ENCODE measurements around the gene SMYD3.
A peak's percentile ranks its signal among the peaks of the same experiment; 100 is the strongest.

Gene SMYD3

DNA sequence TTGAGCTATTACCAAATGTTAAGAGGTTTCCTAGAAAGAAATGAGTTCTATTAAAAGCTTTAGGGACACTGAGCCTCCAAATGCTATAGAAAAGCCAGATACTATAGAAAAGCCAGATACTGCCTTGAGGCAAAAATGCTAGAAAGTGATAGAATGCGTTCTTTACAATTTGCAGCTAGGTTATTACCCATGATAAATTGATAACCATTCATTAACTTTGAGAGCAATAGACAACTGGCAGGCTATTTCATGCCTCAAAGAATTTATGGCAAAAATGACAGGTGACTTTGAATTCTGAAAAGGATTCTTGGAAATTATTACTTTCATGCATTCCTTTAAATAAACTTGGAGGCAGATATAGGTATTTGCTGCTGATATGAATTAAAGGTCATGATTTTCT is 51.6 kb downstream of the SMYD3 start:
- no peak for DNase-seq (ENCODE audit: low read depth)
- TF ChIP-seq, protein P1, sequence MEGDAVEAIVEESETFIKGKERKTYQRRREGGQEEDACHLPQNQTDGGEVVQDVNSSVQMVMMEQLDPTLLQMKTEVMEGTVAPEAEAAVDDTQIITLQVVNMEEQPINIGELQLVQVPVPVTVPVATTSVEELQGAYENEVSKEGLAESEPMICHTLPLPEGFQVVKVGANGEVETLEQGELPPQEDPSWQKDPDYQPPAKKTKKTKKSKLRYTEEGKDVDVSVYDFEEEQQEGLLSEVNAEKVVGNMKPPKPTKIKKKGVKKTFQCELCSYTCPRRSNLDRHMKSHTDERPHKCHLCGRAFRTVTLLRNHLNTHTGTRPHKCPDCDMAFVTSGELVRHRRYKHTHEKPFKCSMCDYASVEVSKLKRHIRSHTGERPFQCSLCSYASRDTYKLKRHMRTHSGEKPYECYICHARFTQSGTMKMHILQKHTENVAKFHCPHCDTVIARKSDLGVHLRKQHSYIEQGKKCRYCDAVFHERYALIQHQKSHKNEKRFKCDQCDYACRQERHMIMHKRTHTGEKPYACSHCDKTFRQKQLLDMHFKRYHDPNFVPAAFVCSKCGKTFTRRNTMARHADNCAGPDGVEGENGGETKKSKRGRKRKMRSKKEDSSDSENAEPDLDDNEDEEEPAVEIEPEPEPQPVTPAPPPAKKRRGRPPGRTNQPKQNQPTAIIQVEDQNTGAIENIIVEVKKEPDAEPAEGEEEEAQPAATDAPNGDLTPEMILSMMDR (conservative IDR thresholded peaks at IDR 0.05; ENCODE audit: low read depth, low read length), result no peak
- H3K4me3 ChIP-seq (ENCODE audit: low read length), result no peak overlapping the region

DNA sequence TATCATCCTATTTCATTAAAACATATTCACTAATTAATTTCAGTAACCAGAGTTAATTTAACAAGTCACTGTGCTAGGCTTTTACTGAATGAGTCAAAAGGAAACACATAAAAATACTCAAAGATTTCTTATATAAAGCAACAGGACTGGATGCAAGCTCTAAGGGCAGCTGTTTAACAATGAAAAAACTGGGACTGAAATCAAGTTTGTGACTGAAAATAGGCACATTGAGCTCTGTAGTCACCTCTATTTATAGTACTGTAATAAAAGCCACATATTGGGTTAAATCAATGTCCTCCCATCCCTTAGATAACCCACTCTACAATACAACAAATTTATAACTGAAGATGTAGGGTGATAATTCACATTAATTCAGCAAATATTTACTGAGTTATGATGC is 52.4 kb downstream of the SMYD3 start:
- no peak for DNase-seq (ENCODE audit: low read depth)
- no peak overlapping the region for H3K4me3 ChIP-seq (ENCODE audit: low read length)
- TF ChIP-seq, protein P1 (conservative IDR thresholded peaks at IDR 0.05; ENCODE audit: low read depth, low read length), result no peak

DNA sequence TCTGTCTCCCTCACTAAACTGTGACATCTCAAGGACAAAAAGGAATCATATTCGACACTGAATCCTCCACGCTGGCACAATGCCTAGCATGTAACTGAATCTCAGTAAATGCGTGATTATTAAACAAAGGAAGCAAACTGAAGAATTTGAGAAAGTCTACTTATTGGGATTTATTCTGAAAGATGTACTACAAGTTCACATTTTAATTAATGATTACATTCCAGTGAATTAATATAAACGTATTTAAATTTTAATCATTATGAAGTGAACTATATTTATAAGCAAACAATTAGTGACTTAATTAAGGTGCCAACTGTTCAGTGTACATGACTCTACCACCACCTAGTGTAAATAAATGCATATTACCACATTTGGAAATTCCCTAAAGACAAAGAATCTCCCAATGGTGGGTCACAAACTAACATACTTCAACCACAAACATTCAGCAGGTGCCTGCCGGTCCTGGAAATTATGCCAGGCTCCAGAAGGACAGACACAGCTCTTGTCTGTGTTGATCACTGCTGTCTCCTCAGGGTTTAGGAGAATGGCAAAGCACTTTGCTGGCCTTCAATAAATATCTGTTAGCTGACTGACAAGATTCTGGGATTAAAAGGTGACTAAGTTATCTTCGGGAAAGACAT is 56.3 kb downstream of the SMYD3 start:
- no peak overlapping the region for H3K4me3 ChIP-seq (ENCODE audit: low read length)
- TF ChIP-seq, protein P1 (conservative IDR thresholded peaks at IDR 0.05; ENCODE audit: low read depth, low read length), result peak; percentile 64
- DNase-seq (ENCODE audit: low read depth), result no peak

DNA sequence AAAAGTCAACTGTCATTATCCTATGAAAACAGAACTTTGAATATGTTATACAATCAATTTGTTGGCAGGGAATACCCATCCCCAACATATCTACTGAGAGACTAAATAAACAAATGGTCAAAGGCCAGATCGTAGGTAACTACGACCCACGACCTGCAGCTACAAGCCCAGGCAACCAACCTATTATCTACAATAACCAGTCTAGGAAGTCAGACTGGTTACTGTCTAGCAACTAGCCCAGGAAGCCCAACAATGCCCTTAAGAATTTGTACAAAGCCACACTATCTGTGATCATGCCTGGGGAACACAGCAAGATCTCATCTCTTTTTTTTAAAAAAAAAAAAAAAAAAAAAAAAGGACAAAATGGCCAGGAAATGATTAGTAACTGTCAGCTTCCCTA is 58.7 kb downstream of the SMYD3 start:
- no peak for DNase-seq (ENCODE audit: low read depth)
- TF ChIP-seq, protein P1 (conservative IDR thresholded peaks at IDR 0.05; ENCODE audit: low read depth, low read length), result no peak
- H3K4me3 ChIP-seq (ENCODE audit: low read length), result no peak overlapping the region

DNA sequence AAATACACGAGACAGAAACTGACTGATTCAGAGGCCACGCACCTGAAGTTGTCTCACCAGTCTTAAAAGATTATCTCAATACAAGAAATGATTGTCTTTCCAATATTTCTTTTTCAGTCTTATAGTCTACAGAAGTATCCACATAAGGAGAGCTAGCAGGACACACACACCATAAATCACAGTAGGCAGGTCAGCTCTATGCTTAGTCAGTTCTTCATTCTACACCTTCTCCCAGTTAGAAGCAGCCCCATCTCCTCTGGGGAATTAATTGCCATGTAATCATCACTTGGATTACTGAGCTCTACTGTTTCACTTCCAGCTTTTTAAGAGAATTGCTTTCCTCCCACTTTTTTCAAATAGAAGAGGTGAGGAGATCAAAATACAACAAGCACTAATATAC is 59.6 kb downstream of the SMYD3 start:
- TF ChIP-seq, protein P1 (conservative IDR thresholded peaks at IDR 0.05; ENCODE audit: low read depth, low read length), result no peak
- no peak for DNase-seq (ENCODE audit: low read depth)
- no peak overlapping the region for H3K4me3 ChIP-seq (ENCODE audit: low read length)

DNA sequence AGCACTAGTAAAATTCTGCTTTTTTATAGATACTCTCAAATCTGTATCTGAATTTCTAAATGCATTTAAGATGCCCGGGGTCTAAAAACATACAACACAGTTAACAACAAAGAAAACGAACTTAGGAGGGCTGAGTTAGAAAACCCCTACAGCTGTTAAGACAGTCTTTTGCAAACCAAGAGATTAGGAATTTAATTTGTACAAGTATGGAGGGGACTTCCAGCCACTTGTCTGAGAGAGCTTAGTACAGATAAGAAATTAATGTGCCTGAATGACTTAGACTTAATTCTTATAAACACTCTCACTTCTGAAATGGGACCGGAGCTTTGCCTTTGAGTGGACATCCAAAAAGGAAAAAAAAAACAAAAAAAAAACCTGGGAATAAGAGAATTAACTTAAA is 61.6 kb downstream of the SMYD3 start:
- H3K4me3 ChIP-seq (ENCODE audit: low read length), result no peak overlapping the region
- TF ChIP-seq, protein P1 (conservative IDR thresholded peaks at IDR 0.05; ENCODE audit: low read depth, low read length), result no peak
- DNase-seq (ENCODE audit: low read depth), result no peak

DNA sequence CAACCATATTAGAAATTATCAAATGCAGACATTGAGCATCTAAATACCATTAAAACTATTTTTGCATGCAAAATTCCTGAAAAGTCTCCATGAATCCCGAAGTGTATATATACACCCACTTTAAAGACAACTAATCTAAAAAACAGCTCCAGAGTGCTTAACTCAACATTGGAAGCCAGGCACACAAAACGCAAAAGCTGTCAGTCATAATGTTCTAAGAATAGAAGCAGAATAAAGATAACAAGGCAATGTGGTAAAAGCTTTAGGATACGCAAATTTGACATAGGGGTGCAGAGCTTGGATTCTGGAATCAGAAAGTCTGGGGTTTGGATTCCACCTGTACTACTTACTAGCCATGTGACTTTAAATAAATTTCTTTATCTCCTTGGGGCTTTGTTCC is 62.5 kb downstream of the SMYD3 start:
- DNase-seq (ENCODE audit: low read depth), result no peak
- TF ChIP-seq, protein P1 (conservative IDR thresholded peaks at IDR 0.05; ENCODE audit: low read depth, low read length), result no peak

More for the DNA sequence above, 62.5 kb downstream of the SMYD3 start:
- H3K4me3 ChIP-seq (ENCODE audit: low read length), result no peak overlapping the region
